Nephron progenitor cell (in vitro differentiated cells): ENCODE results near the gene CXCL8.

Source experiments
- DNase-seq: peaks from one replicate; pipeline ENCODE4 v3.0.0; 2021
- H3K27ac Mint-ChIP-seq: 2 replicates; pipeline ENCODE4 v1.8.0; 2021; ENCODE audit warnings: mild to moderate bottlenecking, moderate library complexity, mixed read lengths
- H3K27me3 Mint-ChIP-seq: 2 replicates; pipeline ENCODE4 v1.8.0; 2021; ENCODE audit warnings: mild to moderate bottlenecking, low read depth, mixed read lengths; ENCODE audit not compliant: poor library complexity
- H3K36me3 Mint-ChIP-seq: 2 replicates; pipeline ENCODE4 v1.8.0; 2021; ENCODE audit warnings: low read depth, mixed read lengths
- H3K4me1 Mint-ChIP-seq: 2 replicates; pipeline ENCODE4 v1.8.0; 2021; ENCODE audit warnings: mixed read lengths
- H3K4me3 Mint-ChIP-seq: 2 replicates; pipeline ENCODE4 v1.8.0; 2021; ENCODE audit warnings: mild to moderate bottlenecking, moderate library complexity, mixed read lengths
- H3K9me3 Mint-ChIP-seq: 2 replicates; pipeline ENCODE4 v1.8.0; 2021; ENCODE audit warnings: mild to moderate bottlenecking, moderate library complexity, mixed read lengths
- TF ChIP-seq, protein P1 (sequence below): fragments of 200-600 bp; sonication (generic); IDR thresholded peaks from 2 replicates; pipeline ENCODE4 v1.5.0; 2021; ENCODE audit warnings: antibody characterized with exemption

CXCL8 gene

DNA sequence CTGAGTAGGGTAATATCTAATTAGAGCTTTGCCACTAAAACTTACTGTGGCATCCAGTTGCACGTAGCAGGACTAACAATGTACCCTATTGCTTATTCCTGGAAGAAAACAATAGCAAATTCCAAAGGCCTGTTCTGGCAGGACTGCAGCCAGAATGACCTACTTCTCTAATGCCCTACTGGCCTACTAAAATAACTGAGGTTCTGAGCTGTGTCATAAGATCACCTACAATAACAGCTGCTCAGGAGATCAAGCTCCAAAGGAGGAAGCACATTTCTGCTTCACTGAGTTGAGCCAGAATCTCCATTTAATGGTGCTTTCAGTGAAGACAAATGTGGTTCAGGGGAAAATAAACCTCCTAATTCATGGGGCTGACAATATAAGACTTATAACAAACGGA is 42.2 kb upstream of the CXCL8 start:
- H3K9me3 Mint-ChIP-seq = no peaks in the 10 kb centered on the region
- H3K4me3 Mint-ChIP-seq = no peak overlapping the region
- H3K27me3 Mint-ChIP-seq = peaks cover 4% of the 10 kb centered on the region
- no peak overlapping the region for H3K27ac Mint-ChIP-seq
- peaks cover 11% of the 10 kb centered on the region for H3K4me1 Mint-ChIP-seq
- DNase-seq = no peak
- H3K36me3 Mint-ChIP-seq = no peaks in the 10 kb centered on the region
- TF ChIP-seq, protein P1, sequence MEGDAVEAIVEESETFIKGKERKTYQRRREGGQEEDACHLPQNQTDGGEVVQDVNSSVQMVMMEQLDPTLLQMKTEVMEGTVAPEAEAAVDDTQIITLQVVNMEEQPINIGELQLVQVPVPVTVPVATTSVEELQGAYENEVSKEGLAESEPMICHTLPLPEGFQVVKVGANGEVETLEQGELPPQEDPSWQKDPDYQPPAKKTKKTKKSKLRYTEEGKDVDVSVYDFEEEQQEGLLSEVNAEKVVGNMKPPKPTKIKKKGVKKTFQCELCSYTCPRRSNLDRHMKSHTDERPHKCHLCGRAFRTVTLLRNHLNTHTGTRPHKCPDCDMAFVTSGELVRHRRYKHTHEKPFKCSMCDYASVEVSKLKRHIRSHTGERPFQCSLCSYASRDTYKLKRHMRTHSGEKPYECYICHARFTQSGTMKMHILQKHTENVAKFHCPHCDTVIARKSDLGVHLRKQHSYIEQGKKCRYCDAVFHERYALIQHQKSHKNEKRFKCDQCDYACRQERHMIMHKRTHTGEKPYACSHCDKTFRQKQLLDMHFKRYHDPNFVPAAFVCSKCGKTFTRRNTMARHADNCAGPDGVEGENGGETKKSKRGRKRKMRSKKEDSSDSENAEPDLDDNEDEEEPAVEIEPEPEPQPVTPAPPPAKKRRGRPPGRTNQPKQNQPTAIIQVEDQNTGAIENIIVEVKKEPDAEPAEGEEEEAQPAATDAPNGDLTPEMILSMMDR = no peak

DNA sequence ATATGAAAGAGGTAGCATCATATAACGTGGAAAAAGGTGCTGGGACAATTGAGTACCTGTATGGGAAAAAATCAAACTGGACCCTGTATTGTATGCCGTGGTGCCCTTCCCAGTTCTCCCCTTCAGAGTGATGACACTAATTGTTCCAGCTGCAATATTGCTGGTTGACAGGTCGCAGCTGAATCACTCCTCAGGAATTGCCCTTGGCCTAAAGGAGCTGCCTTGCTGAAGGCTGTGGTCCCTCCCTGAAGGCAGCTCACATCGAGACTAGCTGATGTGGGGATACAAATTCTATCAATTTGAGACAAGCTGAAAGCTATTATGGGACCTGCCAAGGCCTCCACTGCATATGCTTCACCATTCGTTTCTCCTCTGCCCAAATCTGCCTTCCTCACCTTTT is 39.3 kb upstream of the CXCL8 start:
- TF ChIP-seq, protein P1 = no peak
- Mint-ChIP-seq H3K9me3 (no peaks in the 10 kb centered on the region), H3K36me3 (no peaks in the 10 kb centered on the region), H3K27ac (no peak overlapping the region), H3K4me1 (peaks cover 11% of the 10 kb centered on the region), H3K4me3 (no peak overlapping the region), H3K27me3 (peaks cover 4% of the 10 kb centered on the region)
- DNase-seq = no peak

DNA sequence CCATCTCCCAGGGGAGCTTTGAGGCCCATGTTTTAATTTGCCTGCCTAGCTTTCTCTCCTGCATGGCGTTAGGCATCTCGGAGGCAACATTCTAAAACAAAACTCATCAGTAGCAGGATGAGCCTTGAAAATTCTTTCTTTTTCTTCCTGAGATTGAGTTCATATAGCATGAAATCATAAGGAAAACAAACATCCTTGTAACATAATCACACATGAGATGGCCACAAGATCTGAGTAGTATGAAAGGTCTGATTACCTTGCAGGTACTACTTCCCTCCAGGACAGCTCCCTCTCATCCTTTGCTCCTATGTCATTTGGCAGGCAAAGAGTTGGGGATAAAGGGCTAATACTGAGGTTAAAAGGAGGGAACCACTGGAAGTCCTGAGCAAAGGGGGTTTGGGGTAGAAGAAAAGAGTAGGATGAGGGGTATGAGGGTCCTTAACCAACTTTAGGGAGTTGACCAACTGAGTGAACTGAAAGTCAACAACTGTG is 37.5 kb upstream of the CXCL8 start:
- Mint-ChIP-seq H3K27ac (no peak overlapping the region), H3K4me3 (no peak overlapping the region), H3K4me1 (peaks cover 9% of the 10 kb centered on the region), H3K36me3 (no peaks in the 10 kb centered on the region), H3K27me3 (peaks cover 4% of the 10 kb centered on the region), H3K9me3 (no peaks in the 10 kb centered on the region)
- TF ChIP-seq, protein P1 = no peak
- DNase-seq = no peak

DNA sequence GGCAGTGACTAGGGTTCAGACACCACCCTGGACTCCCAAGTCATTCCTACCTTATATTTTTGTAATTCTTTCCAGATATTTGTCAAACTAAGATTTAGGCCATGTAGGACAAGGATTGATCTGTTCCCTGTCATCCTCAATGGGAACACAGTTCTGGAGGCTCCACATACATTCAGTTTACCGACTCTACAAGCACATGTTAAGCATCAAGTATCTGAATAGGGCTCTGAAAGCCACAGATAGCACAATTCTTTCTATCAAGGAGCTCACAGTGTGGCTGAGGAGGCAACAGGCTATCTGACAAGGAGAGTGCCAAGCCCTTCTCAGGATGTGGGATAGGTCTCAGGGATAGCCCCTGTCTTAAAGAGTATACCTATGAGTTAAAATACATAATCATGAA is 37.0 kb upstream of the CXCL8 start:
- no peaks in the 10 kb centered on the region for H3K36me3 Mint-ChIP-seq
- no peak for DNase-seq
- peaks cover 4% of the 10 kb centered on the region for H3K4me1 Mint-ChIP-seq
- no peaks in the 10 kb centered on the region for H3K9me3 Mint-ChIP-seq
- no peak overlapping the region for H3K27ac Mint-ChIP-seq
- TF ChIP-seq, protein P1 = no peak
- H3K4me3 Mint-ChIP-seq = no peak overlapping the region
- peaks cover 4% of the 10 kb centered on the region for H3K27me3 Mint-ChIP-seq

DNA sequence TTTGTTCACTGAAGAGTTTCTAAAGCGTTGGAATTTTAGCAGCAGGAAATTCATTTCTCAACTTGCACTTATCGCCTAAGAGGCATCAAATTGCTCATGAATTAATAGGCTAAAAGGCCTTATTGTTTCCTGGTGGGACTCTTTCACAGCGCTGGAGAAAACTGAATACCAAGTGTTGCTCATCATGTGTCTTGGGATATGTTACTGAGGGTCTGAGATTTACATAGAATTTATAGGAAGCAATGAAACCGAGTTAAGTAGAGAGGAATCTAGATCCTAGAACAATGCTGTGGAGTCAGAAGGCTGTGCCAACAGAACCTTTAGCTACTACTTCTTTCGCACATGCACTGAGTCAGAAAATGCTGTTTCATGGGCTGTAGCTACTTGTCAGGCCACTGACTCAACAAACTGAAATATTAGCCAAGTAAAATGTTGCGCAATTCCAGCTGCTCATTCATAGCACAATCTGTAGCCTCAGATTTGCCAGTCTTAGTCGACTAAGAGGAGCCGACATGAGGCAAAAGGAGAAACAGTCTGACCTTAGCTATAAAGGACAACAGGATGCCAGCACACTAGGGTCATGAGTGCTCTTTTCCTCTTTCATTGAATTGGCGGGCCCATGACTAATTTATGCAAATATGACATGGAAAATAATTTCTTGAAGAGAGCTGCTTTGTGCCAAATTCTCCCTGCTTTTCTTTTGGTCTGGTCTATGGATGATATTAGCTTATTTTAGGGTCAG is 35.9 kb upstream of the CXCL8 start:
- Mint-ChIP-seq H3K4me1 (peaks cover 4% of the 10 kb centered on the region), H3K27me3 (peaks cover 4% of the 10 kb centered on the region), H3K27ac (no peak overlapping the region), H3K36me3 (no peaks in the 10 kb centered on the region), H3K4me3 (no peak overlapping the region), H3K9me3 (no peaks in the 10 kb centered on the region)
- TF ChIP-seq, protein P1 = no peak
- no peak for DNase-seq

DNA sequence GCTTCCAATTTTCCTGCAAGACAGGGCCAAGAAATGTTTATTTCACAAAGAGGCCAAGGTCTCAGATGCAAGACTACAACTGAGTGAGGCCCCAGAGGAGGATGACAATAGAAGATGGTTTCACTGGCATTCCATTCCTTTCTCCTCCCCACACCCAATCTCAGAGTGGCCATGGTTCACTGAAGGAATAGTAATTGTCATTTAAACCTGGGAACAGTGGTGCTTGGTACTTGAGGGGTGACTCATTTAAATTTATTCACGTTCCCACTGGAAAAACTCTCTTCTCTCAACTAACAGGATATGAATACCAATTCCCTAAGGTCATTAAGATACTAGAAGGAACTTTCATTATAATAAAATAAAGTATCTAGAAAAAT is 35.3 kb upstream of the CXCL8 start:
- Mint-ChIP-seq H3K9me3 (no peaks in the 10 kb centered on the region), H3K4me3 (no peak overlapping the region), H3K27ac (no peak overlapping the region), H3K36me3 (no peaks in the 10 kb centered on the region), H3K4me1 (peaks cover 4% of the 10 kb centered on the region), H3K27me3 (no peaks in the 10 kb centered on the region)
- DNase-seq = no peak
- TF ChIP-seq, protein P1 = no peak
